ENCODE results near the gene ATRIP.

The ATRIP gene

GRCh38 chr3:48505146-48505545 lies 58.6 kb downstream of the ATRIP start:
- Histone ChIP-seq H3K18ac (ENCODE audit: low read depth in 1 of 2, low read length in 2 of 2) (peak overlapping the region; percentile 1 to 6), H3K9me3 (ENCODE audit: control insufficient read depth, low read length) (no peaks in the 10 kb centered on the region), H3K27ac (ENCODE audit: low read length, poor library complexity, severe bottlenecking) (no peak overlapping the region), H3K4me2 (ENCODE audit: low read length, poor library complexity, severe bottlenecking) (no peak overlapping the region), H3K4ac (ENCODE audit: low read depth in 1 of 2, low read length in 2 of 2) (peak overlapping the region in 1 of 2 experiments; percentile 3), H2BK15ac (ENCODE audit: low read depth, poor library complexity, severe bottlenecking) (peak overlapping the region; percentile 52), H3K23ac (ENCODE audit: low read length in 2 of 2) (no peak overlapping the region), H2AK5ac (ENCODE audit: low read length, severe bottlenecking) (peak overlapping the region; percentile 17), H3K4me3 (ENCODE audit: insufficient read depth in 1 of 2, low read depth in 1 of 2, low read length in 2 of 2) (peak overlapping the region in 1 of 2 experiments; percentile 90), H3K14ac (ENCODE audit: low read length in 2 of 2) (no peak overlapping the region), H4K91ac (ENCODE audit: low read length) (peak overlapping the region; percentile 63), H2BK12ac (ENCODE audit: low read length in 2 of 2) (peak overlapping the region; percentile 51 to 60), H2BK120ac (ENCODE audit: low read depth, low read length) (no peak overlapping the region), H3K36me3 (ENCODE audit: control insufficient read depth in 1 of 2, insufficient read depth in 2 of 2, low read depth in 1 of 2, low read length in 2 of 2) (peaks cover 11 to 13% of the 10 kb centered on the region in 2 experiments), H3K9ac (ENCODE audit: low read length) (no peak overlapping the region), H2BK5ac (ENCODE audit: low read depth, low read length, poor library complexity, severe bottlenecking) (no peak overlapping the region), H2AFZ (ENCODE audit: low read depth, low read length) (no peak overlapping the region), H4K8ac (ENCODE audit: low read length) (peak overlapping the region; percentile 15), H3K4me1 (ENCODE audit: control insufficient read depth, insufficient read depth, low read depth, low read length) (peaks cover 32% of the 10 kb centered on the region), H3K27me3 (ENCODE audit: control insufficient read depth in 1 of 2, insufficient read depth in 1 of 2, low read length in 2 of 2) (no peaks in the 10 kb centered on the region), H3K79me1 (replicated peaks; ENCODE audit: low read length, poor library complexity, severe bottlenecking) (peaks cover 12% of the 10 kb centered on the region)
- DNase-seq, result no peak
- WGBS, result 83% methylated on average over 2 of the region's 2 CpGs

- Histone ChIP-seq H3K9me3 (ENCODE audit: control insufficient read depth, low read length) (no peaks in the 10 kb centered on the region), H2BK15ac (ENCODE audit: low read depth, poor library complexity, severe bottlenecking) (no peak overlapping the region), H3K4me2 (ENCODE audit: low read length, poor library complexity, severe bottlenecking) (no peak overlapping the region), H3K4ac (ENCODE audit: low read depth in 1 of 2, low read length in 2 of 2) (no peak overlapping the region), H2AK5ac (ENCODE audit: low read length, severe bottlenecking) (peak overlapping the region; percentile 59), H3K4me3 (ENCODE audit: insufficient read depth in 1 of 2, low read depth in 1 of 2, low read length in 2 of 2) (peak overlapping the region in 1 of 2 experiments; percentile 7), H2BK5ac (ENCODE audit: low read depth, low read length, poor library complexity, severe bottlenecking) (no peak overlapping the region), H3K36me3 (ENCODE audit: control insufficient read depth in 1 of 2, insufficient read depth in 2 of 2, low read depth in 1 of 2, low read length in 2 of 2) (peaks cover 2 to 4% of the 10 kb centered on the region in 2 experiments), H3K18ac (ENCODE audit: low read depth in 1 of 2, low read length in 2 of 2) (no peak overlapping the region), H3K27me3 (ENCODE audit: control insufficient read depth in 1 of 2, insufficient read depth in 1 of 2, low read length in 2 of 2) (no peaks in the 10 kb centered on the region), H2AFZ (ENCODE audit: low read depth, low read length) (no peak overlapping the region), H3K9ac (ENCODE audit: low read length) (no peak overlapping the region), H3K79me1 (replicated peaks; ENCODE audit: low read length, poor library complexity, severe bottlenecking) (peaks cover 5% of the 10 kb centered on the region), H4K91ac (ENCODE audit: low read length) (no peak overlapping the region), H3K4me1 (ENCODE audit: control insufficient read depth, insufficient read depth, low read depth, low read length) (peaks cover 32% of the 10 kb centered on the region), H3K14ac (ENCODE audit: low read length in 2 of 2) (no peak overlapping the region), H3K23ac (ENCODE audit: low read length in 2 of 2) (no peak overlapping the region), H3K27ac (ENCODE audit: low read length, poor library complexity, severe bottlenecking) (no peak overlapping the region), H2BK120ac (ENCODE audit: low read depth, low read length) (no peak overlapping the region), H2BK12ac (ENCODE audit: low read length in 2 of 2) (no peak overlapping the region), H4K8ac (ENCODE audit: low read length) (no peak overlapping the region)
- 98% methylated on average over 5 of the region's 6 CpGs for WGBS
- no peak for DNase-seq
Observed at GRCh38 chr3:48505968-48506504, 59.5 kb downstream of the ATRIP start.

GRCh38 chr3:48507256-48508061 lies 60.9 kb downstream of the ATRIP start:
- peak; percentile 57 for DNase-seq
- H3K27ac ChIP-seq (ENCODE audit: low read length, poor library complexity, severe bottlenecking), result peak overlapping the region; percentile 33
- H3K4me1 ChIP-seq (ENCODE audit: control insufficient read depth, insufficient read depth, low read depth, low read length), result peaks cover 30% of the 10 kb centered on the region
- no peak overlapping the region for H3K4ac ChIP-seq (ENCODE audit: low read depth in 1 of 2, low read length in 2 of 2)
- no peak overlapping the region for H2AFZ ChIP-seq (ENCODE audit: low read depth, low read length)
- no peak overlapping the region for H2AK5ac ChIP-seq (ENCODE audit: low read length, severe bottlenecking)
- H2BK120ac ChIP-seq (ENCODE audit: low read depth, low read length), result no peak overlapping the region
- H3K79me1 ChIP-seq (replicated peaks; ENCODE audit: low read length, poor library complexity, severe bottlenecking), result no peaks in the 10 kb centered on the region
- no peak overlapping the region for H2BK5ac ChIP-seq (ENCODE audit: low read depth, low read length, poor library complexity, severe bottlenecking)
- no peak overlapping the region for H3K4me3 ChIP-seq (ENCODE audit: insufficient read depth in 1 of 2, low read depth in 1 of 2, low read length in 2 of 2)
- H3K36me3 ChIP-seq (ENCODE audit: control insufficient read depth in 1 of 2, insufficient read depth in 2 of 2, low read depth in 1 of 2, low read length in 2 of 2), result no peaks in the 10 kb centered on the region
- H3K27me3 ChIP-seq (ENCODE audit: control insufficient read depth in 1 of 2, insufficient read depth in 1 of 2, low read length in 2 of 2), result no peaks in the 10 kb centered on the region
- H4K91ac ChIP-seq (ENCODE audit: low read length), result no peak overlapping the region
- H3K14ac ChIP-seq (ENCODE audit: low read length in 2 of 2), result no peak overlapping the region
- H3K9ac ChIP-seq (ENCODE audit: low read length), result no peak overlapping the region
- no peaks in the 10 kb centered on the region for H3K9me3 ChIP-seq (ENCODE audit: control insufficient read depth, low read length)
- no peak overlapping the region for H3K23ac ChIP-seq (ENCODE audit: low read length in 2 of 2)
- no peak overlapping the region for H3K4me2 ChIP-seq (ENCODE audit: low read length, poor library complexity, severe bottlenecking)
- H2BK12ac ChIP-seq (ENCODE audit: low read length in 2 of 2), result no peak overlapping the region
- H4K8ac ChIP-seq (ENCODE audit: low read length), result peak overlapping the region; percentile 7
- H3K18ac ChIP-seq (ENCODE audit: low read depth in 1 of 2, low read length in 2 of 2), result no peak overlapping the region
- H2BK15ac ChIP-seq (ENCODE audit: low read depth, poor library complexity, severe bottlenecking), result no peak overlapping the region
- WGBS, result 56% methylated on average over 9 of the region's 10 CpGs

- Histone ChIP-seq H3K4ac (ENCODE audit: low read depth in 1 of 2, low read length in 2 of 2) (no peak overlapping the region), H2BK12ac (ENCODE audit: low read length in 2 of 2) (no peak overlapping the region), H3K23ac (ENCODE audit: low read length in 2 of 2) (no peak overlapping the region), H3K4me3 (ENCODE audit: insufficient read depth in 1 of 2, low read depth in 1 of 2, low read length in 2 of 2) (no peak overlapping the region), H3K27ac (ENCODE audit: low read length, poor library complexity, severe bottlenecking) (no peak overlapping the region), H2BK5ac (ENCODE audit: low read depth, low read length, poor library complexity, severe bottlenecking) (no peak overlapping the region), H3K27me3 (ENCODE audit: control insufficient read depth in 1 of 2, insufficient read depth in 1 of 2, low read length in 2 of 2) (no peaks in the 10 kb centered on the region), H3K4me1 (ENCODE audit: control insufficient read depth, insufficient read depth, low read depth, low read length) (peaks cover 7% of the 10 kb centered on the region), H2AFZ (ENCODE audit: low read depth, low read length) (no peak overlapping the region), H4K91ac (ENCODE audit: low read length) (no peak overlapping the region), H3K79me1 (replicated peaks; ENCODE audit: low read length, poor library complexity, severe bottlenecking) (no peaks in the 10 kb centered on the region), H3K36me3 (ENCODE audit: control insufficient read depth in 1 of 2, insufficient read depth in 2 of 2, low read depth in 1 of 2, low read length in 2 of 2) (peaks cover 0 to 2% of the 10 kb centered on the region in 2 experiments), H3K9me3 (ENCODE audit: control insufficient read depth, low read length) (no peaks in the 10 kb centered on the region), H2BK120ac (ENCODE audit: low read depth, low read length) (no peak overlapping the region), H4K8ac (ENCODE audit: low read length) (no peak overlapping the region), H2AK5ac (ENCODE audit: low read length, severe bottlenecking) (no peak overlapping the region), H3K9ac (ENCODE audit: low read length) (no peak overlapping the region), H3K4me2 (ENCODE audit: low read length, poor library complexity, severe bottlenecking) (no peak overlapping the region), H3K18ac (ENCODE audit: low read depth in 1 of 2, low read length in 2 of 2) (no peak overlapping the region), H3K14ac (ENCODE audit: low read length in 2 of 2) (no peak overlapping the region), H2BK15ac (ENCODE audit: low read depth, poor library complexity, severe bottlenecking) (no peak overlapping the region)
- no peak for DNase-seq
- 100% methylated on average over 1 of the region's 4 CpGs for WGBS
Observed at GRCh38 chr3:48511551-48511950, 65.0 kb downstream of the ATRIP start.
